GM23248 (cell line): ENCODE data around the gene BDH1. TPM values are rescaled to one million over a fixed set of nuclear protein-coding genes. Genes with fewer than 3 reads are reported as not detected.

ENCODE experiments used
- DNase-seq: peaks from one replicate; pipeline ENCODE4 v3.0.0-alpha.2; 2015
- H2AFZ ChIP-seq: fragments of 200-600 bp; sonication (generic); 2 replicates; pipeline ENCODE4 v1.6.1; 2016; ENCODE audit warnings: antibody characterized with exemption
- H3F3A ChIP-seq: fragments of 200-600 bp; sonication (generic); 2 replicates; pipeline ENCODE4 v1.6.1; 2016; ENCODE audit warnings: mild to moderate bottlenecking, antibody characterized with exemption, mixed run types; ENCODE audit not compliant: insufficient read depth
- H3K27ac ChIP-seq: fragments of 200-600 bp; sonication (generic); 2 replicates; pipeline ENCODE4 v1.5.1; 2016; ENCODE audit warnings: mild to moderate bottlenecking
- H3K27me3 ChIP-seq: fragments of 200-600 bp; sonication (generic); replicated peaks from 2 replicates; pipeline ENCODE4 v1.6.1; 2016; ENCODE audit warnings: mild to moderate bottlenecking; ENCODE audit not compliant: insufficient read depth
- H3K36me3 ChIP-seq: fragments of 200-600 bp; sonication (generic); 2 replicates; pipeline ENCODE4 v1.6.1; 2016; ENCODE audit warnings: low read depth, mild to moderate bottlenecking
- H3K4me1 ChIP-seq: fragments of 200-600 bp; sonication (generic); 2 replicates; pipeline ENCODE4 v1.6.1; 2016; ENCODE audit warnings: mild to moderate bottlenecking; ENCODE audit not compliant: insufficient read depth
- H3K4me2 ChIP-seq: fragments of 200-600 bp; sonication (generic); one replicate; pipeline ENCODE4 v1.6.1; 2016; ENCODE audit warnings: mild to moderate bottlenecking; ENCODE audit not compliant: unreplicated experiment
- H3K4me3 ChIP-seq: fragments of 200-600 bp; sonication (generic); 2 replicates; pipeline ENCODE4 v1.5.1; 2016; ENCODE audit warnings: mild to moderate bottlenecking
- H3K79me2 ChIP-seq: fragments of 200-600 bp; sonication (generic); 2 replicates; pipeline ENCODE4 v1.6.1; 2016; ENCODE audit warnings: mild to moderate bottlenecking; ENCODE audit not compliant: insufficient read depth
- H3K9ac ChIP-seq: fragments of 200-600 bp; sonication (generic); 2 replicates; pipeline ENCODE4 v1.6.1; 2016; ENCODE audit warnings: mild to moderate bottlenecking
- H3K9me2 ChIP-seq: fragments of 200-600 bp; sonication (generic); 2 replicates; pipeline ENCODE4 v1.6.1; 2016; ENCODE audit warnings: mixed run types, mild to moderate bottlenecking, moderate library complexity; ENCODE audit not compliant: insufficient read depth
- H3K9me3 ChIP-seq: fragments of 200-600 bp; sonication (generic); one replicate; pipeline ENCODE4 v1.6.1; 2017; ENCODE audit warnings: low read depth
- H4K20me1 ChIP-seq: fragments of 200-600 bp; sonication (generic); 2 replicates; pipeline ENCODE4 v1.6.0; 2016; ENCODE audit not compliant: insufficient read depth
- EZH2 ChIP-seq: fragments of 200-600 bp; sonication (generic); IDR thresholded peaks from 2 replicates; pipeline ENCODE4 v1.6.1; 2018; ENCODE audit warnings: antibody characterized with exemption, mild to moderate bottlenecking; ENCODE audit not compliant: insufficient read depth, poor library complexity, severe bottlenecking
- EZH2phosphoT487 ChIP-seq: fragments of 200-600 bp; sonication (generic); IDR thresholded peaks from 2 replicates; pipeline ENCODE4 v1.6.1; 2018; ENCODE audit warnings: antibody characterized with exemption, moderate library complexity, mild to moderate bottlenecking, low read depth; ENCODE audit not compliant: insufficient read depth
- WGBS, 2 experiments: methylation state at CpG; one replicate each; pipeline ENCODE4 v1.1.6; 2015 to 2017; ENCODE audit warnings: low lambda C conversion rate in 2 of 2, low coverage in 1 of 2; ENCODE audit errors: missing lambda C conversion rate in 2 of 2; 5-methylcytosine and 5-hydroxymethylcytosine counted together
- in situ Hi-C: fragments of 300-500 bp; cut with MboI; formaldehyde crosslinking; loops from 2 replicates; pipeline ENCODE4 v1.15.0; 2020
- polyA plus RNA-seq: library from polyadenylated mRNA; unstranded; fragments of >200 nt; fragmentation: Nextera tagmentation; extraction: Ambion mirVana; gene quantifications from 2 replicates; pipeline ENCODE4 v1.2.1, GENCODE V29; 2016
- total RNA-seq: library from RNA; depleted of rRNA; stranded (reverse); fragments of >200 nt; shearing (Covaris generic); gene quantifications from 2 replicates; pipeline ENCODE4 v1.2.3, GENCODE V29; 2014

Gene BDH1
- total and polyA plus RNA-seq, 2 experiments from 2014 or later: 2.7 to 3.4 TPM

DNA sequence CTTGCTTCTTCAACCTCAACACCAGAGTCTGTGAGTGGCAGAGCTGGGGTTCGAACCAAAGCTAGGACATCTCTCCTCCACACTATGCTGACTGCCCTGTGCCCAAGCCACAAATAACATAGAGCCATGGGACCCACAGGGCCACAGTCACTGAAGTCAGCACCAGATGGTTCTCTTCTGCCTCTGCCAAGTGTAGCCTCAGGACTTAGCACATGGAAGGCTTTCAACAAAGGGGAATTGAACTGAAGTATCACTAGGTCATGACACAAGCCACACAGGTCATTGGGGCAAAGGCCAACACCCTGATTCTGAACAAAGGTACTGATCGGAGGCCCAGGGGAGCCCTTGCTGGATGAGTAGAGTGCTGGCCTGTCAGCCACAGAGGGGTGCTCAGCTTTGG lies 83.6 kb downstream of the BDH1 start:
- Histone ChIP-seq H3K9me2 (no peaks in the 10 kb centered on the region), H3K36me3 (no peaks in the 10 kb centered on the region), H3K4me1 (peaks cover 21% of the 10 kb centered on the region), H3K79me2 (no peaks in the 10 kb centered on the region), H3K27ac (no peak overlapping the region), H3K4me3 (no peak overlapping the region), H3K9ac (no peak overlapping the region), H3F3A (peaks cover 10% of the 10 kb centered on the region), H3K4me2 (no peak overlapping the region), H4K20me1 (no peaks in the 10 kb centered on the region), H3K27me3 (no peaks in the 10 kb centered on the region), H2AFZ (no peak overlapping the region), H3K9me3 (no peaks in the 10 kb centered on the region)
- 93 to 96% methylated on average over 2 of the region's 2 CpGs for WGBS, 2 experiments
- no peak for TF ChIP-seq EZH2
- TF ChIP-seq EZH2phosphoT487: no peak
- no peak for DNase-seq
- in situ Hi-C loops: no loop called here

DNA sequence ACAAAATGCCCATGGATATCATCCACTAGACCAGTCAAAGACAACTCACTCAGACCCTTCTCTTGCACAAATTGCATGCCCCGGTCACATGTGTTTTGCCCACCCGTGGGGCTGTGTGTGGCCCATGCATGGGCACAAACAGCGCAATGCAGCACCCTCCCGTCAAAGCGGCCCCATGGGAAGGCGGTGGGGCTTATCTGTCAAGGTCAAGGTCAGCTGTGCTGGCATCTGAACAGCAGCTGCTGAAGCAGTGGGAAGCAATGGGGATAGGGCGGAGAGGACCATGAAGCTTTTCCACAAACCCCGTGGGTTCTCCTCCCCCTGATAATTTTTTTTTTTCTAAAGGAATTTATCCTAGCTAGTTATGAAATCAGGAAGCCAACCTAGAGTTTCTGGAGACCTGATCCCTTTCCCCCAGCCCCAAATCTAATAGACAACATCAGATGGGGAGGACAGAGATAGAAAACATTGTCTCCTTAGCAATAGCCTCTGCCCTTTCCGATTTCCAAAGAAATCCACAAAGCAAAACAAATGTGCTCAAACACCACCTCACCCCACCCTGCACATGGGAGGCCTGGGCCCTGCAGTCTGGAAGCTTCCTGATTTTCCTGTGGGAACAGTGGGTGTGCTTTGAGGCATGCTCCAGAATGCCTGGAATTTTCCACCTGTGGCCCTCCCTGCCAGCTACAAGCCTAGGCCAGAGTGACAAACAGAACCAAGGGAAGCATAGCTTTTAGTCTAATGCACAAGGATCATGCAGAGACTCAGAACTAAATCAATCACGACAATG lies 84.4 kb downstream of the BDH1 start:
- H3K4me2 ChIP-seq: no peak overlapping the region
- H3K9ac ChIP-seq: no peak overlapping the region
- peaks cover 17% of the 10 kb centered on the region for H3F3A ChIP-seq
- no peaks in the 10 kb centered on the region for H3K9me2 ChIP-seq
- no peaks in the 10 kb centered on the region for H3K36me3 ChIP-seq
- H2AFZ ChIP-seq: no peak overlapping the region
- TF ChIP-seq EZH2phosphoT487 (no peak), EZH2 (no peak)
- H3K27ac ChIP-seq: no peak overlapping the region
- no peak overlapping the region for H3K4me3 ChIP-seq
- WGBS, 2 experiments: 85 to 87% methylated on average over 10 of the region's 10 CpGs
- H3K27me3 ChIP-seq: no peaks in the 10 kb centered on the region
- in situ Hi-C loops: no loop called here
- H4K20me1 ChIP-seq: no peaks in the 10 kb centered on the region
- H3K9me3 ChIP-seq: no peaks in the 10 kb centered on the region
- H3K79me2 ChIP-seq: no peaks in the 10 kb centered on the region
- DNase-seq: no peak
- peaks cover 29% of the 10 kb centered on the region for H3K4me1 ChIP-seq

DNA sequence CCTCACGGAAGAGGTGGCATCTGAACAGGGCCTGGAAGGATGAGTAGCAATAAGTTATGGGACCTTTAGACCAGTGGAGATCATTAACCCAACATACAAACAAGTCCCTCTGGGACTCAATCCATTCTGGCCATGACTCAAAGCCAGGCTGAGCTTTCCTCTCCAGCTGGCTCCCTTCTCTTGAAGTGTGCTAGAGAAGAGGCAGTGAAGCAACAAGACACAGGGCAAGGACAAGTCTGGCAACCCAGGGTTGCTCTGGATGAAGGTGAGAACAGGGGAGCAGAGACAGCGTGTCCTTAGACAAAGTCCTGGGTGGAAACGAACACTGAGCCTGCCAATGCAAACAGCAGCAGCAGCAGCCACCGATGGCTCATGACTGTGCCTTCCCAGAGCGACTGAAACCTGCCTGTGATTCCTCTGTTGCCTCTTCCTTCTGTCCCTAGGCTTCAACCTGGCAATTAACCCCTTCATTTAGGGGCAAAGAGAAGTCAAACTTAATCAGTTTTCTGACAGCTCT lies 86.8 kb downstream of the BDH1 start:
- peak; percentile 75 for DNase-seq
- no peak overlapping the region for H2AFZ ChIP-seq
- no peaks in the 10 kb centered on the region for H3K36me3 ChIP-seq
- no peaks in the 10 kb centered on the region for H4K20me1 ChIP-seq
- no peaks in the 10 kb centered on the region for H3K27me3 ChIP-seq
- no peaks in the 10 kb centered on the region for H3K9me3 ChIP-seq
- no peaks in the 10 kb centered on the region for H3K9me2 ChIP-seq
- peaks cover 32% of the 10 kb centered on the region for H3F3A ChIP-seq
- H3K4me2 ChIP-seq: no peak overlapping the region
- H3K9ac ChIP-seq: no peak overlapping the region
- in situ Hi-C loops: no loop called here
- TF ChIP-seq EZH2phosphoT487 (no peak), EZH2 (no peak)
- H3K4me1 ChIP-seq: peaks cover 37% of the 10 kb centered on the region
- 38 to 44% methylated on average over 5 of the region's 5 CpGs for WGBS, 2 experiments
- no peak overlapping the region for H3K27ac ChIP-seq
- no peak overlapping the region for H3K4me3 ChIP-seq
- no peaks in the 10 kb centered on the region for H3K79me2 ChIP-seq

DNA sequence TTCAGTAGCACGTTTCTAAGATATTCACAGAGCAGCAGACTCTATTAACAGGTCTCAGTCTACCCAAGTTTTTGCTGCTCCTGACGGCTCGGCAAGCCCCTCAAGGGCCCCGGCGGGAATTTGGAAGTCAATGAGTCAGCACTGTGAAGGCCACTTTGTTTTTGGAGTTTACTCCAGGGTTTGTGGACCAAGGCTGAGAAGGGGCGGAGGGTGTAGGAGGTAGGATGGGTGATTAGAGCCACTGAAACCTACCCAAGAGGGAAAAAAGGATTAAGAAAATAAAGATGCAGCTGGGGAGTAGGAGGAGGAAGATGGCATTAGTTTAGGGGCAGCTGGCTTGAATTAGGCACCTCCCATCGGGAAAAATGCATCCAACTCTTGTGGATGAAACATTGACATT lies 87.6 kb downstream of the BDH1 start:
- H3K79me2 ChIP-seq: no peaks in the 10 kb centered on the region
- no peak overlapping the region for H3K4me2 ChIP-seq
- WGBS, 2 experiments: 11 to 19% methylated on average over 7 of the region's 7 CpGs
- TF ChIP-seq EZH2phosphoT487 (no peak), EZH2 (no peak)
- H4K20me1 ChIP-seq: no peaks in the 10 kb centered on the region
- H3K9me3 ChIP-seq: no peaks in the 10 kb centered on the region
- no peaks in the 10 kb centered on the region for H3K9me2 ChIP-seq
- no peak overlapping the region for H3K27ac ChIP-seq
- no peak for DNase-seq
- no peaks in the 10 kb centered on the region for H3K27me3 ChIP-seq
- peaks cover 44% of the 10 kb centered on the region for H3K4me1 ChIP-seq
- H3K4me3 ChIP-seq: no peak overlapping the region
- H3F3A ChIP-seq: peaks cover 39% of the 10 kb centered on the region
- H3K9ac ChIP-seq: no peak overlapping the region
- in situ Hi-C loops: no loop called here
- no peaks in the 10 kb centered on the region for H3K36me3 ChIP-seq
- peak overlapping the region; percentile 55; the same call in 1 of the 2 replicates for H2AFZ ChIP-seq
